HEK293 (cell line): Measurements from ENCODE around the gene TMEM121.

Experiments
- CTCF ChIA-PET: fragments of 350-600 bp; formaldehyde crosslinking; extraction: SDS; loops from one replicate; lab custom pipeline; 2021; ENCODE audit warnings: antibody characterized with exemption; lab: Yijun Ruan, JAX
- POLR2A ChIA-PET: fragments of 300-600 bp; formaldehyde crosslinking; extraction: SDS; loops from one replicate; lab custom pipeline; 2020; ENCODE audit warnings: antibody characterized with exemption, inconsistent platforms; lab: Yijun Ruan, JAX
- H3K27ac ChIP-seq: fragments of 200-500 bp; sonication (Bioruptor generic); 2 replicates; pipeline ENCODE4 v1.5.1; 2014; ENCODE audit warnings: low read depth, low read length, control low read depth, inconsistent platforms; ENCODE audit errors: extremely low read depth
- H3K36me3 ChIP-seq, 2 experiments: fragments of 200-500 bp in 1 of 2; sonication (Bioruptor generic) in 1 of 2; 1 replicate in 1 of 2; 2 replicates in 1 of 2; pipeline ENCODE4 v1.5.1; 2014 to 2017; ENCODE audit warnings: inconsistent platforms in 2 of 2, low read length in 2 of 2; ENCODE audit not compliant: control insufficient read depth in 2 of 2, insufficient read depth in 1 of 2
- H3K4me1 ChIP-seq: fragments of 200-500 bp; sonication (Bioruptor generic); 2 replicates; pipeline ENCODE4 v1.5.1; 2014; ENCODE audit warnings: mild to moderate bottlenecking, low read length, inconsistent platforms; ENCODE audit not compliant: control insufficient read depth, insufficient read depth
- H3K4me3 ChIP-seq: 2 replicates; pipeline ENCODE4 v1.5.1; 2011; ENCODE audit warnings: low read depth, mild to moderate bottlenecking, control low read depth, low read length, moderate library complexity
- H3K9me3 ChIP-seq: fragments of 200-500 bp; sonication (Bioruptor generic); 2 replicates; pipeline ENCODE4 v1.5.1; 2014; ENCODE audit warnings: low read depth, low read length, inconsistent platforms; ENCODE audit not compliant: control insufficient read depth, insufficient read depth
- EGR2 ChIP-seq: fragments of 450-650 bp; formaldehyde crosslinking; IDR thresholded peaks from 2 replicates; pipeline ENCODE4 v1.5.1; 2016; ENCODE audit warnings: low read depth, missing biosample characterization, missing genetic modification characterization
- FEZF1 ChIP-seq: fragments of 450-650 bp; formaldehyde crosslinking; IDR thresholded peaks from 2 replicates; pipeline ENCODE4 v1.5.1; 2016; ENCODE audit warnings: missing biosample characterization, missing genetic modification characterization
- GLIS2 ChIP-seq: fragments of 450-650 bp; formaldehyde crosslinking; IDR thresholded peaks from 2 replicates; pipeline ENCODE4 v1.5.1; 2016; ENCODE audit warnings: missing biosample characterization, missing genetic modification characterization
- HOXC10 ChIP-seq: sonication (generic); formaldehyde crosslinking; IDR thresholded peaks from 2 replicates; pipeline ENCODE4 v1.8.1; 2023; ENCODE audit warnings: mild to moderate bottlenecking, missing genetic modification reagents
- KLF8 ChIP-seq: fragments of 450-650 bp; formaldehyde crosslinking; IDR thresholded peaks from 2 replicates; pipeline ENCODE4 v1.5.1; 2016; ENCODE audit warnings: missing biosample characterization, missing genetic modification characterization
- KLF9 ChIP-seq: fragments of 450-650 bp; formaldehyde crosslinking; IDR thresholded peaks from 2 replicates; pipeline ENCODE4 v1.5.1; 2016; ENCODE audit warnings: missing biosample characterization, missing genetic modification characterization, low read depth
- OVOL3 ChIP-seq: fragments of 450-650 bp; formaldehyde crosslinking; IDR thresholded peaks from 2 replicates; pipeline ENCODE4 v1.5.1; 2016; ENCODE audit warnings: missing biosample characterization, missing genetic modification characterization
- SALL2 ChIP-seq: fragments of 450-650 bp; formaldehyde crosslinking; IDR thresholded peaks from 2 replicates; pipeline ENCODE4 v1.5.0; 2017; ENCODE audit warnings: missing biosample characterization, mild to moderate bottlenecking, missing genetic modification characterization, borderline replicate concordance
- SP3 ChIP-seq: fragments of 450-650 bp; formaldehyde crosslinking; IDR thresholded peaks from 2 replicates; pipeline ENCODE4 v1.5.1; 2016; ENCODE audit warnings: missing biosample characterization, missing genetic modification characterization
- YY2 ChIP-seq: fragments of 450-650 bp; formaldehyde crosslinking; IDR thresholded peaks from 2 replicates; pipeline ENCODE4 v1.5.1; 2016; ENCODE audit warnings: missing biosample characterization, missing genetic modification characterization
- ZFP37 ChIP-seq: fragments of 450-650 bp; formaldehyde crosslinking; IDR thresholded peaks from 2 replicates; pipeline ENCODE4 v1.5.1; 2016; ENCODE audit warnings: missing biosample characterization, missing genetic modification characterization
- ZIC2 ChIP-seq: fragments of 450-650 bp; formaldehyde crosslinking; IDR thresholded peaks from 2 replicates; pipeline ENCODE4 v1.5.1; 2016; ENCODE audit warnings: missing biosample characterization, missing genetic modification characterization
- ZNF155 ChIP-seq: fragments of 450-650 bp; formaldehyde crosslinking; IDR thresholded peaks from 2 replicates; pipeline ENCODE4 v1.5.1; 2016; ENCODE audit warnings: missing biosample characterization, missing genetic modification characterization
- ZNF175 ChIP-seq: fragments of 450-650 bp; formaldehyde crosslinking; IDR thresholded peaks from 2 replicates; pipeline ENCODE4 v1.5.1; 2016; ENCODE audit warnings: missing biosample characterization, missing genetic modification characterization
- ZNF184 ChIP-seq: fragments of 450-650 bp; IDR thresholded peaks from 2 replicates; pipeline ENCODE4 v1.5.1; 2018; ENCODE audit warnings: missing biosample characterization, mild to moderate bottlenecking, missing genetic modification characterization
- ZNF239 ChIP-seq: fragments of 450-650 bp; formaldehyde crosslinking; IDR thresholded peaks from 2 replicates; pipeline ENCODE4 v1.5.1; 2016; ENCODE audit warnings: missing biosample characterization, missing genetic modification characterization
- ZNF341 ChIP-seq: fragments of 450-650 bp; formaldehyde crosslinking; IDR thresholded peaks from 2 replicates; pipeline ENCODE4; 2016; ENCODE audit warnings: low read depth, missing biosample characterization, missing genetic modification characterization
- ZNF600 ChIP-seq: fragments of 450-650 bp; formaldehyde crosslinking; IDR thresholded peaks from 2 replicates; pipeline ENCODE4 v1.5.1; 2016; ENCODE audit warnings: missing biosample characterization, missing genetic modification characterization
- ZNF610 ChIP-seq: fragments of 450-650 bp; formaldehyde crosslinking; IDR thresholded peaks from 2 replicates; pipeline ENCODE4 v1.5.1; 2016; ENCODE audit warnings: missing biosample characterization, missing genetic modification characterization, borderline replicate concordance
- ZNF768 ChIP-seq: fragments of 450-650 bp; formaldehyde crosslinking; IDR thresholded peaks from 2 replicates; pipeline ENCODE4 v1.5.1; 2018; ENCODE audit warnings: missing biosample characterization, mild to moderate bottlenecking, missing genetic modification characterization
- ZNF791 ChIP-seq: fragments of 450-650 bp; formaldehyde crosslinking; IDR thresholded peaks from 2 replicates; pipeline ENCODE4 v1.5.1; 2016; ENCODE audit warnings: missing biosample characterization, missing genetic modification characterization
- TF ChIP-seq, protein P1 (sequence below): fragments of 450-650 bp; formaldehyde crosslinking; IDR thresholded peaks from 2 replicates; pipeline ENCODE4 v1.5.1; 2017; ENCODE audit warnings: missing biosample characterization, missing genetic modification characterization
- TF ChIP-seq, protein P2 (sequence below): fragments of 450-650 bp; formaldehyde crosslinking; IDR thresholded peaks from 2 replicates; pipeline ENCODE4 v1.5.1; 2016; ENCODE audit warnings: missing biosample characterization, missing genetic modification characterization
- TF ChIP-seq, protein P3 (sequence below): fragments of 450-650 bp; formaldehyde crosslinking; IDR thresholded peaks from 2 replicates; pipeline ENCODE4 v1.5.1; 2016; ENCODE audit warnings: missing biosample characterization, missing genetic modification characterization
- TF ChIP-seq, protein P4 (sequence below): fragments of 450-650 bp; formaldehyde crosslinking; IDR thresholded peaks from 2 replicates; pipeline ENCODE4 v1.5.1; 2017; ENCODE audit warnings: missing biosample characterization, missing genetic modification characterization

TMEM121 gene

DNA sequence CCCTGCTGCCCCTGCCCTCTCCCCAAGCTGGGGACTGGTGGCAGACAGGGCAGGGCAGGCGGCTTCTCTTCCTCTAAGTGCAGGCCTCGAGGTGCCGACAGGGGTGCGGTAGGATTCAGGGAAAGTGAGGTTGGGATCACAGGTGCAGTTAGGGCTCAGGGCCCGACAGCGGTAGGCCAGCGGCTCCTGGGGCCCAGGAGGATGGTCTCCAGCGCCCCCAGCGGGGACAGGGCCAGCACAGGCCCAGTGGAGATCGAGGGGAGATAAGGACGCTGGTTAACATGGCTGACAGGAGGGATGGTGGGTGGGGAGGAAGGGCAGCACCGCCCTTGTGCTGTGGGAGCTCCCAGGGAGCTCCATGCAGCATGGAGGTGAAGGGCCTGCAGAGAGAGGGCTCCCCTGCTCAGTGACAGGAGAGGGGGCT lies 40.6 kb upstream of the TMEM121 start (continued):
- TF ChIP-seq, protein P1, sequence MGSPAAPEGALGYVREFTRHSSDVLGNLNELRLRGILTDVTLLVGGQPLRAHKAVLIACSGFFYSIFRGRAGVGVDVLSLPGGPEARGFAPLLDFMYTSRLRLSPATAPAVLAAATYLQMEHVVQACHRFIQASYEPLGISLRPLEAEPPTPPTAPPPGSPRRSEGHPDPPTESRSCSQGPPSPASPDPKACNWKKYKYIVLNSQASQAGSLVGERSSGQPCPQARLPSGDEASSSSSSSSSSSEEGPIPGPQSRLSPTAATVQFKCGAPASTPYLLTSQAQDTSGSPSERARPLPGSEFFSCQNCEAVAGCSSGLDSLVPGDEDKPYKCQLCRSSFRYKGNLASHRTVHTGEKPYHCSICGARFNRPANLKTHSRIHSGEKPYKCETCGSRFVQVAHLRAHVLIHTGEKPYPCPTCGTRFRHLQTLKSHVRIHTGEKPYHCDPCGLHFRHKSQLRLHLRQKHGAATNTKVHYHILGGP (tag by site-specific recombination), result no peak
- no peak for TF ChIP-seq ZNF184 (tag by site-specific recombination)
- peak; percentile 43; the same call in 1 of the 2 replicates for TF ChIP-seq GLIS2 (tag by site-specific recombination)
- peak; percentile 81 for TF ChIP-seq ZNF600 (tag by site-specific recombination)
- TF ChIP-seq EGR2, result peak; percentile 72
- peak; percentile 76 for TF ChIP-seq YY2 (tag by site-specific recombination)
- TF ChIP-seq OVOL3 (tag by site-specific recombination), result no peak
- TF ChIP-seq ZFP37 (tag by site-specific recombination), result no peak
- no peak for TF ChIP-seq ZNF175
- TF ChIP-seq ZNF341, result no peak
- no peak for TF ChIP-seq SALL2 (tag by site-specific recombination)
- no peak for TF ChIP-seq ZNF768 (tag by site-specific recombination)
- TF ChIP-seq KLF9 (tag by site-specific recombination), result 0 out of 2 replicates have a peak, but pooled peaks have one; percentile 15
- no peak for TF ChIP-seq ZNF610 (tag by site-specific recombination)
- TF ChIP-seq, protein P2, sequence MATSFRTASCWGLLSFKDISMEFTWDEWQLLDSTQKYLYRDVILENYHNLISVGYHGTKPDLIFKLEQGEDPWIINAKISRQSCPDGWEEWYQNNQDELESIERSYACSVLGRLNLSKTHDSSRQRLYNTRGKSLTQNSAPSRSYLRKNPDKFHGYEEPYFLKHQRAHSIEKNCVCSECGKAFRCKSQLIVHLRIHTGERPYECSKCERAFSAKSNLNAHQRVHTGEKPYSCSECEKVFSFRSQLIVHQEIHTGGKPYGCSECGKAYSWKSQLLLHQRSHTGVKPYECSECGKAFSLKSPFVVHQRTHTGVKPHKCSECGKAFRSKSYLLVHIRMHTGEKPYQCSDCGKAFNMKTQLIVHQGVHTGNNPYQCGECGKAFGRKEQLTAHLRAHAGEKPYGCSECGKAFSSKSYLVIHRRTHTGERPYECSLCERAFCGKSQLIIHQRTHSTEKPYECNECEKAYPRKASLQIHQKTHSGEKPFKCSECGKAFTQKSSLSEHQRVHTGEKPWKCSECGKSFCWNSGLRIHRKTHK (tag by site-specific recombination), result no peak
- TF ChIP-seq, protein P3, sequence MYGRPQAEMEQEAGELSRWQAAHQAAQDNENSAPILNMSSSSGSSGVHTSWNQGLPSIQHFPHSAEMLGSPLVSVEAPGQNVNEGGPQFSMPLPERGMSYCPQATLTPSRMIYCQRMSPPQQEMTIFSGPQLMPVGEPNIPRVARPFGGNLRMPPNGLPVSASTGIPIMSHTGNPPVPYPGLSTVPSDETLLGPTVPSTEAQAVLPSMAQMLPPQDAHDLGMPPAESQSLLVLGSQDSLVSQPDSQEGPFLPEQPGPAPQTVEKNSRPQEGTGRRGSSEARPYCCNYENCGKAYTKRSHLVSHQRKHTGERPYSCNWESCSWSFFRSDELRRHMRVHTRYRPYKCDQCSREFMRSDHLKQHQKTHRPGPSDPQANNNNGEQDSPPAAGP, result peak; percentile 71; the same call in 1 of the 2 replicates
- TF ChIP-seq ZIC2 (tag by site-specific recombination), result peak; percentile 44
- TF ChIP-seq ZNF791 (tag by site-specific recombination), result no peak
- TF ChIP-seq ZNF239 (tag by site-specific recombination), result no peak
- TF ChIP-seq, protein P4, sequence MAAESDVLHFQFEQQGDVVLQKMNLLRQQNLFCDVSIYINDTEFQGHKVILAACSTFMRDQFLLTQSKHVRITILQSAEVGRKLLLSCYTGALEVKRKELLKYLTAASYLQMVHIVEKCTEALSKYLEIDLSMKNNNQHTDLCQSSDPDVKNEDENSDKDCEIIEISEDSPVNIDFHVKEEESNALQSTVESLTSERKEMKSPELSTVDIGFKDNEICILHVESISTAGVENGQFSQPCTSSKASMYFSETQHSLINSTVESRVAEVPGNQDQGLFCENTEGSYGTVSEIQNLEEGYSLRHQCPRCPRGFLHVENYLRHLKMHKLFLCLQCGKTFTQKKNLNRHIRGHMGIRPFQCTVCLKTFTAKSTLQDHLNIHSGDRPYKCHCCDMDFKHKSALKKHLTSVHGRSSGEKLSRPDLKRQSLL (tag by site-specific recombination), result peak; percentile 35; the same call in 1 of the 2 replicates
- TF ChIP-seq SP3 (tag by site-specific recombination), result no peak

DNA sequence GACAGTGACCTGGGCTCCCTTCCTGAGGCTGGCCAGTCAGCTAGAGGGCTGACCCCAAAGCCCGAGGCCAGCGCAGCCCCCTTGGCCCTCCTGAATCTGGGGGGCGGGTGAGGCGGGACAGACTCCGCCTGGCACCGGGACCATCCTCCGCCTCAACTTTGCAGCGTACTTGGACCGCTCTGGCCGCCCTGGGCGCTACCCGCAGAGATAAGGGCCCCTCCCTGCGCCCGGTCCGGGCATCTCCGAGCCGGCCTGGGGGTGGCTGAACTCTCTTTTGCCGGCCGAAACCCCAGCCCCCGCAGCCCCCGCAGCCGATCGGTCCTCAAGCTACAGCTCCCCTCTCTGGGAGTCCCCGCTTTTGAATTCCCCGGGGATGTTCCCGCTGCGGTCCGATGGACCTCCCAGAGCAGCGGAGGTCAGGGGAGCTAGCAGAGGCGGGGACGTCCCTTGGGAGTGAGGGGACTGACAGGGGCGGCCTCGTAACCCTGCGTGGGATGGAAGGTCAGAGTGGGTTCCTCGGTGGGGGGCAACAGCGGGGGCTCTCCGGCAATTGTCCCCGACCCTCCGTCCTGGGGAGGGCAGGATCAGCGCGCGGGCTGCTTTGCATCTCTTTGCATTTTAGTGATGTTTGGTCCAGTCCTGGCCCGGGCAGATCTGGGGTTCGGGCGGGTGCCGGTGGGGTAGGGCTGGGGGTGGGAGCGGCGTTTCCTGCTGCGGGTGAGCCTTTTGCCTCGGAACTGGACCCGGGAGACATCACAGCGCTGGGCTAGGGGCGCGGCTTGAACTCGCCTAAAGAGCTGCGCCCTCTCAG lies 40.0 kb upstream of the TMEM121 start, which contains the start of gene CRIP1:
CRIP1 (plus strand) TSS at position 724 of the 811 bp plus-strand sequence. CDS start 374 bp downstream, outside the sequence.
- Histone ChIP-seq H3K4me3 (no peak within 1 kb of the TSS), H3K9me3 (no peaks in the 10 kb centered on the region), H3K27ac (no peak within 1 kb of the TSS), H3K4me1 (peaks cover 10% of the 10 kb centered on the region), H3K36me3 (no peaks in the 10 kb centered on the region)
- POLR2A ChIA-PET, result no interaction called here
- CTCF ChIA-PET, result interaction anchor here (0.6 to 1.7 kb wide), 5 partner anchors 15 to 475 kb away, joined by 3 to 4 read pairs (median 4); no protein-coding TSS in a partner anchor
- TF ChIP-seq ZFP37 (tag by site-specific recombination), result no peak
- TF ChIP-seq HOXC10, result no peak
- peak; percentile 44 for TF ChIP-seq KLF8
- no peak for TF ChIP-seq ZNF600 (tag by site-specific recombination)
- no peak for TF ChIP-seq FEZF1 (tag by site-specific recombination)
- peak; percentile 2; the same call in 1 of the 2 replicates for TF ChIP-seq EGR2
- no peak for TF ChIP-seq ZNF155 (tag by site-specific recombination)
